Fibroblast of skin of right biceps (primary cell): ENCODE results near the gene DDC.

Experiments used
- DNase-seq: peaks from one replicate; pipeline ENCODE4 v3.0.0-alpha.2; 2013

DDC gene

DNA sequence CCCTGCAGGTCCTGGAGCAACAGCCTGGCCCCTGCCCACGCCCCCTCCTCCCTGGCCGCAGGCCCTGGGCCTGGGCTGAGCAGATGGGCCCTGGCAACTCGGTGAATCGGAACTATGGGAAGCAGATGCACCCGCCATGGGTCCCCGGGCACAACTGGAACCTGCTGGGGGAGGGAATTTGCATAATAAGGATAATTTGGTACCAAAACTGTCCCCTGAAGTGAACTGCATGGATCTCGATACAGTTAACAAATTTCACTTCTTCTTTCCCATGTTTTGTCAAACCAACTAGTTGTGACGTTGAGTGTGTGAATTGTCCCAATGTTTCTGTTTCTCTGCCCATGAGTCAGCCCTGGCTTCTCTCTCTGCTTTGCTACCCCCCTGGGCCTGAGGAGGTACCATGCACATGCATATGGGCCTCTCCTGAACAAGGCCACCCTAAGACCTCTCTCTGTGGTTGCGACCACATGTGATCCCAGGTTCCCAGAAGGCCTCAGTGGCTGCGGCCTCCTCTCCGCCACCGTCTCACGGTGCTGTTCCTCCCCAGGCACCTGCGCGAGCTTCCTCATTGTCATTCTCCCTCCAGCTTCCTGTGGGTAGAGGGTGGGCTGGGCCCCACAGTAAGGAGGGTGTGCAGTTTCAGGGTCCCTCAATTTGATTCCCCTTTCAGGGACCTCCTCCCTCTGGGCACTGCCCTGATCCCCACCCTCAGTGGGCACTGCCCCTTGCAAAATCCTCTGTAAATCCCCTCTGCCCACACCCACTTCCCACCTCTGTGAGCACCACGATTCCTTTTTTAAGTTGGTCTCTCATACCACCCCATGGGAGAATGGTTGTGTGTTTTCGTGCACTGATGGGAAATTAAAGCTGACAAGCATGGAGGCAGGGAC is 155.1 kb downstream of the DDC start:
- DNase-seq, result no peak
